AG04449 (cell line): ENCODE results near the gene ENTPD2.

ENCODE experiments used
- CTCF ChIA-PET: fragments of 350-600 bp; formaldehyde crosslinking; extraction: SDS; loops from one replicate; lab custom pipeline; 2021; ENCODE audit warnings: antibody characterized with exemption; lab: Yijun Ruan, JAX
- POLR2A ChIA-PET: fragments of 400-600, 350-600 bp; formaldehyde crosslinking; extraction: SDS; loops from one replicate; lab custom pipeline; 2020; ENCODE audit warnings: antibody characterized with exemption, inconsistent platforms; lab: Yijun Ruan, JAX
- DNase-seq: peaks from one replicate; pipeline ENCODE4 v3.0.0-alpha.2; 2010; ENCODE audit warnings: low read depth, low spot score
- H3K4me3 ChIP-seq: 2 replicates; pipeline ENCODE4 v1.5.1; 2011; ENCODE audit warnings: low read depth, mild to moderate bottlenecking, control low read depth, low read length
- CTCF ChIP-seq: IDR thresholded peaks from one replicate; pipeline ENCODE4 v1.5.1; 2011; ENCODE audit warnings: mild to moderate bottlenecking, moderate library complexity, low read length, control low read depth, inconsistent platforms; ENCODE audit not compliant: insufficient read depth; ENCODE audit errors: missing control alignments

ENTPD2 gene

GRCh38 chr9:137030538-137031527 is 23.0 kb downstream of the ENTPD2 start:
- CTCF ChIA-PET: interaction anchor here (0.9 to 14.2 kb wide), 15 partner anchors 10 to 243 kb away, joined by 3 to 310 read pairs (median 16); partner anchors contain the start of genes C8G, CLIC3, ENTPD2 and SAPCD2
- no peak for TF ChIP-seq CTCF
- POLR2A ChIA-PET: no interaction called here

GRCh38 chr9:137030006-137030405 is 23.9 kb downstream of the ENTPD2 start:
- TF ChIP-seq CTCF: no peak
- no peak for DNase-seq
- no peak overlapping the region for H3K4me3 ChIP-seq
- CTCF ChIA-PET: interaction anchor here (0.5 to 14.2 kb wide), 50 partner anchors 8 to 242 kb away, joined by 3 to 310 read pairs (median 6); partner anchors contain the start of genes AJM1, C8G, CLIC3 and CYSRT1
- POLR2A ChIA-PET: interaction anchor here (1.6 kb wide), 1 partner anchor 40 kb away, joined by 4 read pairs; the partner anchor contains the start of gene SAPCD2

More at GRCh38 chr9:137030538-137031527, 23.0 kb downstream of the ENTPD2 start:
- no peak for DNase-seq
- no peak overlapping the region for H3K4me3 ChIP-seq

GRCh38 chr9:137029058-137029936 is 24.6 kb downstream of the ENTPD2 start:
- POLR2A ChIA-PET: interaction anchor here (0.7 to 1.6 kb wide), 2 partner anchors 41 to 212 kb away, joined by 4 read pairs; partner anchors contain the start of genes SAPCD2 and TUBB4B
- no peak overlapping the region; the same call in 1 of the 2 replicates for H3K4me3 ChIP-seq
- CTCF ChIA-PET: interaction anchor here (0.5 to 14.2 kb wide), 63 partner anchors 8 to 302 kb away, joined by 3 to 310 read pairs (median 5); partner anchors contain the start of genes AJM1, C8G, CLIC3 and CYSRT1
- no peak for DNase-seq
- TF ChIP-seq CTCF: peak; percentile 97

- peak; percentile 53 for TF ChIP-seq CTCF
- ChIA-PET CTCF (interaction anchor here (0.7 to 14.2 kb wide), 54 partner anchors 8 to 301 kb away, joined by 3 to 310 read pairs (median 6); partner anchors contain the start of genes AJM1, C8G, CLIC3 and ENTPD2), POLR2A (interaction anchor here (1.6 kb wide), 1 partner anchor 42 kb away, joined by 4 read pairs; the partner anchor contains the start of gene SAPCD2)
- no peak for DNase-seq
- peak overlapping the region; percentile 59 for H3K4me3 ChIP-seq
Measured at GRCh38 chr9:137028263-137029057, 25.4 kb downstream of the ENTPD2 start.
